ENCODE measurements around the gene TBC1D4.

- no peak for TF ChIP-seq CTCF (IDR thresholded peaks at IDR 0.05)
- no peak for TF ChIP-seq POLR2A (IDR thresholded peaks at IDR 0.05)
Measured at GRCh38 chr13:75404726-75405125, 77.2 kb downstream of the TBC1D4 start.
